Non-pigmented ciliary epithelial cell (primary cell): ENCODE measurements around the gene MICALL1.
"Not testable (repeated sequence)": the region's sequence is repeated elsewhere in the genome, so short reads cannot be mapped to it uniquely, and the experiment has no call there.

ENCODE experiments used
- DNase-seq: peaks from one replicate; pipeline ENCODE4 v3.0.0-alpha.2; 2010; ENCODE audit warnings: low read depth

MICALL1 gene

DNA sequence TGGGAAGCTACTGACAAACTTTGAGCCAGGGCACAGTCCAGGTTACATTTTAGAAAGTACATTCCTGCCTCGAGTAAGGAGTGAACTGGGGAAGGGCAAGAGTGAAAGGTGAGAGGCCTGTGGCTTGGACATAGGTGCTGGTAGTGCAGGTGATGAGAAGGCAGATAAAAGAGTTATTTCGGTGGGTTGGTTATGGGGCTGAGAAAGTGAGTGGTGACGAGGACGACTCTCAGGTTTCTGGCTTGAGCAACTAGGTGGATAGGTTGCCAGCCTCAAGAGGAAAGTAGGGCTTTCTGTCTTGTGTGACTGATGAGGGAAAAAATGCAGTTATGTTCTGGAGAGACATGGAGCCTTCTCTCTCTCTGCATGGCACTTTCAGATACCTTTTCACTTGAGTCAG lies 51.1 kb downstream of the MICALL1 start:
- DNase-seq = no peak

DNA sequence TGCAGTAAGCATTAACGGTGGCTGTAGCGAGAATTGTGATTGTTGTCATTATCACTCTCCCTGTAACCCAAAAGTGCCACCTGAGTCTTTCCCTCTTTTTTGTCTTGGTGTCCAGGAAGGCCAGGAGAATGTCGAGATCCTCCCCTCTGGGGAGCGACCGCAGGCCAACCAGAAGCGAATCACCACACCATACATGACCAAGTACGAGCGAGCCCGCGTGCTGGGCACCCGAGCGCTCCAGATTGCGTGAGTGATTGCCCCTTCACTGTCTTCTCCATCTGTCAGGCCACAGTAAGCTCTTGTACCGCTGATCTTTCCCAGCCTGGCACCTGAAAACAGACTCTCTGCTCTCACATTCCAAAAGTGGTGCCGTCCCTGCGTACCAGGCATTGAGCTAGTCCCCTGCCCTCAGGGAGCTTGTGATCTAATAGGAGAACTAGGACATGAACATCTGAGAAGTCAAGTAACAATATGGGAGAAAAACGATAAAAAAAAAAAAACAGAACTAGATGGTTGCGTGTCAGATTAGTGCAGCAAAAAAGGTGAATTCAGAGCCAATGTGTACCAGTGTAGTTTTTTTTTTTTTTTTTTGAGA lies 53.2 kb downstream of the MICALL1 start:
- DNase-seq = no peak

- DNase-seq = no peak
Observed at GRCh38 chr22:37961062-37961461, 55.0 kb downstream of the MICALL1 start.

GRCh38 chr22:37965940-37966664 lies 60.0 kb downstream of the MICALL1 start:
- DNase-seq = no peak

DNA sequence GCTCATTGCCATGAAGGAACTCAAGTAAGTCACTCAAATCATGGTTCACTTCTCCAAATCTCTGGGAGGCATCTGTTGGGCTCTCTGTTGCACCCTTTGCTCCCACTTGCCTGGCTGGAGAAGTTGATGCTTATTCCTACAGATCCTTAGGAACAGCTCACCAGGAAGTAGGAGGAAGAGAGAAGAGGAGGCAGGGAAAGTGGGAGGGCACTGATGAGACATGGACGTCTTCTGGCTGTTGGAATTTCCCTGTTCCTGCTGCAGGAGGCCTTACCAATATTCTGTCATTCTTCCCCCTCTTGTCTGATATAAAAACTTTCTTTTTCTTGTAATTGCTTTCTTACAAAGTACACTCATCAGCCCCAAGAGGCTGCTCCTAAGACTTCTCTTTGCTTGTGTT lies 61.0 kb downstream of the MICALL1 start:
- DNase-seq = no peak

DNA sequence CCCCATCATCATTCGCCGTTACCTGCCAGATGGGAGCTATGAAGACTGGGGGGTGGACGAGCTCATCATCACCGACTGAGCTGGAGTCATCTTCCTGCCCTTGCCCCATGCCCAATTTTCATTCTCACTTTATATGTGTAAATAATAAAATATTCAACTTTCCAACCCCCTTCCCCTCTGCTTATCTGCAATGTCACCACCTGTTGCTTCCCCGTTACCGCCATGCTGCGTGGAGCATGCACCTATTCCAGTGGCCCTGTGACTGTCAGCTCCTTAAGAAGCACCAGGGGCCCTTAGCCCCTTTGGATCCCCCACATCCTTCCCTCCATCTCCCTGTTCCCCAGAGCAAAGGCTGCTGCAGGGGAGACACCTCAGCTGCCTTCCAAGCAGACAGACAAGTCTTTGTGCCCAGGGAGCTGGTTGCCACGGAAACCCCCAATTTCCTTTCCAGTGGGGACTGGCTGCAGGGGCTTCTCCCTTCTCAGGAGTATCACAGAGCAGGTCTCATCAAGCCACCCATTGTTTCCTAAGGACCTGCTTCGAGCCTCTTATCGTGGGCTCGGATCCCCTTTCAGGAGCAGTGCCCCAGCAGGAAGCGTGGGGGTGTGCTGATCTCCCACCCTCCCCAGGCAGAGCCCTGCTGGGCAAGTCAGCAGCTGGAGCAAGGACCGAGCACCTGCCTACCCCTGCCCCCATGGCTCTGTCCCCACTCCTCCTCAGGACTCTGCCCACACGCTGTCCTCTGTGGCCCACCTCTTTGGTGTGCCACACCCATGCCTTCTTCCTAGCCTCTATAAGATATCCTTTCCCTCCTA lies 61.7 kb downstream of the MICALL1 start:
- DNase-seq = no peak

- DNase-seq = no peak
Observed at GRCh38 chr22:37968452-37969251, 62.6 kb downstream of the MICALL1 start.

- DNase-seq = no peak
Observed at GRCh38 chr22:37970864-37971263, 64.8 kb downstream of the MICALL1 start.

GRCh38 chr22:37971475-37972434 lies 65.7 kb downstream of the MICALL1 start:
- DNase-seq = no peak

DNA sequence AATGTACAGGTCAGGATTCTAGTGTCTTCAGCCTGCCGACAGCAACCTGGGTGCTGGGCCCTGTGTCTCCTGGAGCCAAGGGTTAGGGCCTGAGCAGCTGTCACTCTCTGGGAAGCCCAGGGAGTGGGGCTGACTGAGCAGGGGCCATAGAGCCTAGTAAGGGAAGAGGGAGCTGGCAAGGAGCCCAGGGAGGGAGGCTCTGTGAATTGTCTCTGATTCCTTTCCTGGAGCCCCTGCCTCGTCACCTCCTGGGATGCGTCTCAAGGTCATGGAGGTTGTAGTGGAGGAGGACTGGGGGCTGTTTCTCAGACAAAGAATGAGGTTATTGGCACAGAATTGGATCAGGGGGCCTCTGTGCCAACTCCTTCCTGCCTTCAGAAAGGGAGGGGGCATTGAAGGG lies 66.4 kb downstream of the MICALL1 start:
- no peak for DNase-seq

DNA sequence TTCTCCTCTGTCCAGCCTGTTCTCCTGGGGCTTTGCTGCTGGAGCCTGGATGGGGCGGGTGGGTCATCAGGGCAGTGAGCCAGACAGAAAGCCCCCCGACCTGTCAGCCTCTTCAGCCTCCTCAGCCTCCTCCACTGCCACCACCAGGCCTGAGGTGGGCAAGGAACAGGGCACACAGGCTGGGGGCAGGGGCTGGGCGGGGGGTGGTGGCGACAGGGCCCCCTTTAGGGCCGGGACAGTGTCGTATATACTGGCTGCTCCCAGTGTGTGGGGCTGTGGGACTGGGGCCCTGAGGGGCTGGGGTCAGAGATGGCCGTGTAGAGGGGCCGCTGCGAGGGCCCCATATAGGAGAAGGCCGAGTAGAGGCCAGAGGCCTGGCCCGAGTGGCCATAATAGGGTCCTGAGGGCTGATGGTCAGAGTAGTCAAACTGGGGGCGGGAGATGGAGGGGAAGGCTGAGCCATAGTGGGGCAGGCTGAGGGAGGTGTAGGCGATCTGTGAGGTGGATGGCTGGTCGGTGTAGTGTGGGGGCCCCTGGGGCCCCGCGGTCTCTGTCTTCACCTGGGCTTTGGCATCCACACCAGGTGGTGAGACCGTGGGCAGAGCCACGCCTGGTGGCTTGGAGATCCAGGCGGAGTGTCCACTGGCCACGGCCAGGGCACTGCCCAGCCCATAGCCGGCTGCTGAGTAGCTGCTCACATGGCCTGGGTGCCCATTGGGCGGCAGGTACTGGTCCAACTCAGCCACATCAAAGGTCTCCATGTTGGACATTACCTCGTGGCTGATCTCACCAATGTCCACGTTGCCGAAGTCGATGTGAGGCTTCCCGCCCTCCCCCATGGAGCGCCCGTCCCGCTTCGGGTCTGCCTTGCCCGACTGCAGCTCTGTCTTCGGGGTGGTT lies 67.4 kb downstream of the MICALL1 start:
- DNase-seq = no peak

GRCh38 chr22:37975153-37975552 lies 69.1 kb downstream of the MICALL1 start:
- no peak for DNase-seq

DNA sequence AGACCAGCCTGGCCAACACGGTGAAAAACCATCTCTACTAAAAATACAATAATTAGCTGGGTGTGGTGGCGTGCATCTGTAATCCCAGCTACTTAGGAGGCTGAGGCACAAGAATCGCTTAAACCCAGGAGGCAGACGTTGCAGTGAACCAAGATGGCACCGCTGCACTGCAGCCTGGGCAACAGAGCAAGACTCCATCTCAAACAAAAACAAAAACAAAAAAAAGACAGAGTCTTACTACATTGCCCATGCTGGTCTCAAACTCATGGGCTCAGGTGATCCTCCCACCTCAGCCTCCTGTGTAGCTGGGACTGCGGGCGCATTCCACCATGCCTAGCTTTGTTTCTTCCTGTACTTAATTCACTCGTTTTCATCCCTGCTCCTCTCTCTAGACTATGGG lies 69.9 kb downstream of the MICALL1 start:
- not testable (repeated sequence) for DNase-seq

DNA sequence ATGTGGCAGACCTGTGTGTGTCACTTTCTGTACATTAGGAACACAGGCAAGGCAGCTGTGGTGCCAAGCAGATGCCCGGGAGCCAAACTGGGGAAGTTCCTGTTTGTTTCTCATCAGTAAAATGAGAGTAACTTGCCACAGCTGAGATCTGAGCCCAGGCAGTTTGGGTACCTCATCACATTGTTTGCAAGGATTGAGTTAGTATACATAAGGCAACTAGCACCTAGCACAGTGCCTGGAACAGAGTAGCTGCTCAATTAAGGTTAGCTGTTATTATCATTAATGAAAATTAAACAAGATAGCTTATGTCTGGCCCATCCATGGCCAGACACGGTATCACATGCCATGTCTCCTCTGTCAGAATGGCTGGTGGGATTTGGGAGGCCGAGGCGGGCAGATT lies 70.5 kb downstream of the MICALL1 start:
- no peak for DNase-seq

DNA sequence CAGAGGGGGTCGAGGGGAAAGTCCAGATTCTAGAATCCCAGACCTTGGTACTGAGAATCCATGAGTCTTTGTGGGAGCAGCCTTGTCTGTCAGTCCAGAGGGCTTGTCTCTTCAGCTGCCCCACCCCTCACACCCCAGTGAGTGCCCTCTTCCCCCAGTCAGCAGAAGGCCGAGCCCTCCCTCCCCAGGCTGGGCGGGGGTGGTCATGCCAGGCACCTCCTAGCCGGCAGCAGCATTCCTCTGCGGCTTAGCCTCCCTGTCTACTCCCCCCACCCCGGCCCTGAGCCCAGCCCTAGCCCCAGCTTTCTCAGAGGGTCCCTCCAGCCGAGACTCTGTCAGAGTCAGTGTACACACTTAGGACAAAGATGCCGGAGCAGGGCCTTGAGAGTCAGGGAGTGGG lies 73.7 kb downstream of the MICALL1 start:
- no peak for DNase-seq

DNA sequence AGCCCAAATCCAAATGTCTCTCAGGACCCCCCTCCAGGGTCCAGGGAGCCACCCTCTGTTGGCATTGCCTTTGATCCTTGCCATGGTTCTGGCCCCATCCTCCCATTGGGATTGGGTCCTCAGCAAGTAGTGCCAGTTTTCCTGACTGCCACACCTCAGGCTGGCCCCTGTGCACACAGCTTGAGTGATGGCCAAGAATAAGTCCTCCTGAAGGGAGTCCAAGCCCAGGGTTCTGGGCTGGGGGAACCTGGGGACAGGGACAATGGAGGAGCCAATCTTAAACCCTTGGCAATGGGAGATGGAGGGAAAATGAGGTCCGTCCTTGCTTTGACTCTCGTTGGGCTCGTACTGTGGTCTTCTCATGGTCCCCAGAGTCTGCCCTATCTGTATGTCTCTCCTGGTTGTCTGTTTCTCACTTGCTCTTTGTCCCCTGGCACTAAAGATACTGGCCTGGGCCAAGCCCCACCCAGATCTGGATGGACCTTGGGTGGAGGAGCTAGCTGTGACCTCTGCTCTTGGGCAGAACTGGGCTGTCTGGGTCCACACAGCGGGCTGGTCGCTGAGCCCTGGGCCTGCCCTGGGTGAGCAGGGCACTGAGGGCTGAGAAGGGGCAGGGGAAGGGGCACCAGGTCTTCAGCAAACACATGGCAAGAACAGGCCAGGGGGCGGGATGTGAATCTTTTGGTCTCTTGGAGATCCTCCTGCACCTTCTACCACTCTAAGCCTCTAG lies 75.3 kb downstream of the MICALL1 start:
- DNase-seq = no peak

GRCh38 chr22:37982151-37982785 lies 76.2 kb downstream of the MICALL1 start:
- DNase-seq = no peak

DNA sequence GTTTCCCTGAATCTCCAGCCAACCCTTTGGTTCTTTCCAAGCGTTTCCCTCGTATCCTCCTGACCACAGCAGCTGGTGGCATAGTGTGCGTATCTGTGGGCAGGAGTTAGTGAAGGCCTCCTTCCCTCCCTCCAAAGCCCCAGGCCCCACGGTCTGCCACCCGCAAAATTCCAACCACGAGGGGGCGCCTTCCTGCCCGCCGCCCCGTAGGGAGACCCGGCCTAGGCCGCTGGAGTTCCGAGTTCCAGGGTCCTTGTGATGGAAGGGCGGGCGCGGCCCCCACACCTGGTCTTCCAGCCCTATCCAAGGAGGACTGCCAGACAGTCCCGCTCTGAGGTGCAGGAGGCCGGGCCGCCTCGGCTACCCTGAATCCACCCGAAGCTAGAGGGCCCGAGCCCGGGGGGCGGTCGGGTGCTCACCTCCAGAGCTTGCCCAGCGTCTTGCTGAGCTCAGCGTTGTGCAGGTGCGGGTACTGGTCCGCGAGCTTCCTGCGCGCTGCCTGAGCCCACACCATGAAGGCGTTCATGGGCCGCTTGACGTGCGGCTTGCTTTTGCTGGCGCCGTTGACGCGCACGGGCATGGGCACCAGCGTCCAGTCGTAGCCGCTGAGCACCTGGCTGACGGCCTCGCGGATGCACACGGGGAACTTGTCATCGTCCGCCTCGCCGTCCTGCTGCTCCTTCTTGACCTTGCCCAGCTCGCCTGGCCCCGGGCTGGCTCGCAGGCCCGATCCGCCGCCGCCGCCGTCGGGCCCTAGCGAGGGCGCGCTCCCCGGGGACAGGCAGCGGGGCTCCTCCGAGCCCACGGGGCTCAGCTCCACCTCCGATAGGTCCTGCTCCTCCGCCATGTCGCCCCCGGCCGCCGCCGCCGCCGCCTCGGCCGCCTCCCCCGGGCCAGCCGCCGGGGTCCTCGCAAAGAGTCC lies 77.1 kb downstream of the MICALL1 start:
- DNase-seq = no peak
